OCI-LY1 (cell line): ENCODE data around the gene S100G.

Source experiments
- EZH2 ChIP-seq: fragments of 200-600 bp; sonication (generic), shearing (Covaris generic); IDR thresholded peaks from 2 replicates; pipeline ENCODE4 v1.8.0; 2017; ENCODE audit warnings: borderline replicate concordance, mixed run types, mild to moderate bottlenecking, antibody characterized with exemption, low read length, moderate library complexity, mixed read lengths
- TF ChIP-seq, protein P1 (sequence below): fragments of 200-600 bp; sonication (generic), shearing (Covaris generic); IDR thresholded peaks from 2 replicates; pipeline ENCODE4 v1.5.1; 2017; ENCODE audit warnings: mild to moderate bottlenecking, antibody characterized with exemption, low read length, moderate library complexity, mixed read lengths

DNA sequence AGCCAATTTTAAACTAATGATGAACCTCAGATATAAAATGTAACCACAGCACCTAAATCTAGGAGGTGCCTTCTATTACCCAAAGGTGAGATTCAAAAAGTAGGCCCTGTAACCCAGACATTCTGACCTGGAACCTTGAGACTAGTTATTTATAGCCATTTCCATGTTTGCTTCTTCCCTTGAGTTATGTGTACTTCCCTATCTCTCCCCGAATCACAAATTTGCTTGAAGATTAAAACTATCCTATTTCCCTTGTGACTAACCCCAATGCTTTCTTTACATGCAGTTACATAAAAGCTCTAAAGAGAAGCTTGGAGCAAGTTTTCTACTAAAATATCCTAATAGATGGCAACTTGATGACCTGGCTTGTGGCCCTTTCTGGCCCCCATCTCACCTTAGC, 32.6 kb upstream of the S100G start:
- TF ChIP-seq, protein P1, sequence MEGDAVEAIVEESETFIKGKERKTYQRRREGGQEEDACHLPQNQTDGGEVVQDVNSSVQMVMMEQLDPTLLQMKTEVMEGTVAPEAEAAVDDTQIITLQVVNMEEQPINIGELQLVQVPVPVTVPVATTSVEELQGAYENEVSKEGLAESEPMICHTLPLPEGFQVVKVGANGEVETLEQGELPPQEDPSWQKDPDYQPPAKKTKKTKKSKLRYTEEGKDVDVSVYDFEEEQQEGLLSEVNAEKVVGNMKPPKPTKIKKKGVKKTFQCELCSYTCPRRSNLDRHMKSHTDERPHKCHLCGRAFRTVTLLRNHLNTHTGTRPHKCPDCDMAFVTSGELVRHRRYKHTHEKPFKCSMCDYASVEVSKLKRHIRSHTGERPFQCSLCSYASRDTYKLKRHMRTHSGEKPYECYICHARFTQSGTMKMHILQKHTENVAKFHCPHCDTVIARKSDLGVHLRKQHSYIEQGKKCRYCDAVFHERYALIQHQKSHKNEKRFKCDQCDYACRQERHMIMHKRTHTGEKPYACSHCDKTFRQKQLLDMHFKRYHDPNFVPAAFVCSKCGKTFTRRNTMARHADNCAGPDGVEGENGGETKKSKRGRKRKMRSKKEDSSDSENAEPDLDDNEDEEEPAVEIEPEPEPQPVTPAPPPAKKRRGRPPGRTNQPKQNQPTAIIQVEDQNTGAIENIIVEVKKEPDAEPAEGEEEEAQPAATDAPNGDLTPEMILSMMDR = no peak
- no peak for TF ChIP-seq EZH2
